Measurements from ENCODE around the gene SENP8.
A peak's percentile ranks its signal among the peaks of the same experiment; 100 is the strongest.

SENP8 gene

DNA sequence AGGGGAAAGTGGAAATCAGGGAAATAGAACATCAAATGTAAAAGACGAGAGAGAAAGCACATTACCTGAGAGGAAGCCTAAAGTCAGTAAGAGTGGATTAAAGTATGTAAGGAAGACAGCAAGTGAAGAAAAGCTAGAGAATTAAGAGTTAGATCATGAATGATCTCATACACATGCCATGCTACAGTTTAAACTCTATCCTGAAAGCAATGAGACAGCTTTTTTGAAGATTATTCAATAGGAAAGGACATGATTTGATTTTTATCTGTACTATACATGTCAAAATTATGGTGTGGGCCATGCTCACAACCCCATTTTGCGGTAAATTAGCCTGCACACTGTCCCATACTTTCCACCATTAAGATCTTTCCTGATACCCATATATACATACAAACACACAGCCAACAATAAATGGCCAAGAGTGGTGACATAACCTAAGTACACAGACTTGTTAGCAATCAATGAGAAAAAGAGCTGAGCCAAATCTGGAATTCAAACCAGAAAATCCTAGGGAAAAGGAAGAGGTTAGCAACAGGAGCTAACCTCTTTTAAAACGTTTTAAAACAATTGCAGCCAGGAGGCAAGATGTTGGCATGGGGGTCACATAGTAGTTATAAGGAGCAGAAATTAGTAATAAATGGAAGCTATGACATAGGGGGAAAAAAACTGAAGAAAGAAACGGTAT, 4.7 kb upstream of the SENP8 start:
- DNase-seq: no peak

DNA sequence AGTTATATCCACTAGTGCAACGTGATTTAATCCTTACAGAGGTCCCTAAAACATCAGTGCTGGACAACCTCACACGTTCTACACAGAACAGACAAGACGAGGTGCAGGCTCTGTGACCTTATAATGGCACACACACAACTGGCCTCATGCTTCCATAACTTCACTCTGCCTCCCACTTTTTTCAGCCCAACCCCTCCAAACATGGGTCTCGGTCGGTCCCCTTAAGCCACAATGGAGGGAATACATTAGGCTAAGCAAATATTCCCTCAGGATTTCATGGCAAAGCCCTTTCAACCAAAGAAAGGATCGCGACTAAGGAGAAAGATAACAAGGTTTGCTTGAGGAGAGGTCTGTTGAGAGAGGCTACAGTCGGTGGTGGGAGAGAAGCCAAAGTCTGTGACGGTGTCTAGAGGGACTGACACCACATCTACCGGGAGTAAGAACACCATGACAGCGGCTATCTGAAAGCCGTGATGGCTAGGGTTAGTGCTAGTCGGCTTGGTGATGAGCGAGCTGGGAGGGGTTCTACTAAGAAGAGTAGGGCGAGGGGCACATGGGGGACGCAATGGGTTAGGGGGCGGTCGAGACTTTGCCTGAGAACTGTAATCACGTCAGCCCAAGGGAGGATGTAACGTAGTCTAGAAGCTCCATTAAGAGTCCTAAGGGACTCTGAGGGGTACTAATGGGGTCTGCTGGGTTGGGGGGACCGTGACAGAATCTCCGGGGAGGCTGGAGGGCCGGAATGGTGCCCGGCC, 1.3 kb upstream of the SENP8 start:
- DNase-seq: peak; percentile 6 to 23 (median 19)

DNA sequence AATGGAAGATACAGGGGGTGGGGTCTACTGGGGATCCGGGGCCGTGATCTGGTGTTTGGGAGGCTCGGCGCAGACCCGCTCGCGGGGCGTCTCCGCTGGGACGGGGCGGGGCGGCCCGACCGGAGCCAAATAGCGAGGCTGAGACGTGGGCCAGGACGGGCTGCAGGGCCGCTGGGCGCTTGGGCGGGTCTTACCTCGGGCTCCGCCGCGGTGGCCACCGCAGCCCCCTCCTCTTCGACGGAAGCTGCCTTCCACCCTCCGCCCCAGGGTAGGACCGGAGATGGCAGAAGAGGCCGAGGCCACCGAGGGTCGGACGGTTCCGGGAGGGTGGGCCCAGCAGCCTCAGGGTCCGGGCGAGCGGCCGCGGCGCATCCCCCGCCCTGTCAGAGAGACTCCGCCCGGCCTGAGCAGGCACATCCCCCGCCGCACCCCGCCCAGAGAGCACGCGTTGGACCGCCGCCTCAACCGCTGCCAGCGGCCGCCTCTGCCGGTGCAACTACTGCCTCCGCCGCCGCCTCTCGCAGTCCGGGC, 652 bp upstream of the SENP8 start:
- DNase-seq: peak; percentile 84 to 93 (median 88)

- no peak for DNase-seq
Observed at GRCh38 chr15:72124218-72124617, 6.0 kb downstream of the SENP8 start.

GRCh38 chr15:72127724-72128322, 9.6 kb downstream of the SENP8 start:
- DNase-seq: no peak

DNA sequence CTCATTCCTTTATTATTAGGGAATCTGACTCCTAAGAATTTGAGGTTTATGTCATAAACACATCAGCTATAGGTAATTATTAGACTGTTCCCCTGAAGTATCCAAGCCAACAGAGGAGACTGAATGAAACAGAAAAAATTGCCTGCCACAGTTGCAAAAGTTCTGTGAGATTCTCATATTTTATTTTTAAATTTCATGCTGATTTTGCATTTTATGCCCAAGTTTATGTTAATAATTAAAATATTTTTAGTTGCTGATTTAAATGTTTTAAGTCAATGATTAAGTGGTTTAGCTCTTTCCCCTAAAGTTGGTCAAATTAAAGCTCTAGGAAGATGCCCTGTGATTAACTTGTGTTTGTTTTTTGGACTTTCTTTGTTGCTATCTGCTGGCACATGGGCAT, 10.2 kb downstream of the SENP8 start:
- no peak for DNase-seq

DNA sequence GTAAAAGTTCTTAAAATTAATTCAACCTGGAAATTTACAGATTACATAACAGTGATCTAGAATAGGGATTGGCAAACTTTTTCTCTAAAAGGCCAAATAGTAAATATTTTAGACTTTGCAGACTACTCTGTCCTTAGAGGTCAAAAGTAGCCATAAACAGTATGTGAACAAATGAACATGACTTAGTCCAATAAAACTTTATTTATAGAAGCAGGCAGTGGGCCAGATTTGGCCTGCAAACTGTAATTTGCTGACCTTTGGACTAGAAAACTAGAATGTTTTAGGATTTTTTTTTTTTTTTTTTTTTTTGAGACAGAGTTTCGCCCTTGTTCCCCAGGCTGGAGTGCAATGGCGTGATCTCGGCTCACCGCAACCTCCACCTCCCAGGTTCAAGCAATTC, 12.1 kb downstream of the SENP8 start:
- DNase-seq: no peak

DNA sequence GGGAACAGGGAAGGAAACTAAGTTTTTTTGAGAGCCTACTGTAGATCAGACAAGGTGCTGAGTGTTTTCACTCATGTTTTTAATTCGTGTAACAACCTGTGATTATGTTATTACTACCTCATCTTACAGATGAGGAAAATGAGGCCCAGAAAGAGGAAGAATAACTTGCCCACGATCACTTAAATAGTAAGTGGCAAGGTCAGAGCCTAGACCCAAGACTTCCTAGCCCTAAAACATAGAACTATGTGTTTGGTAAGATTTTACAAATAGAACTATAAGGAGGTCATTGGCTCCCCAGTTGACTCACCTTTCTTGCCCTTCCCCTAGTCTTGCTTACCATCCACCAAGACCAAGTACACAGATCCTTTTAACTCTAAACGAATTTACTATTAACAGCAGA, 13.7 kb downstream of the SENP8 start:
- DNase-seq: peak in 1 of 4 experiments; percentile 11

DNA sequence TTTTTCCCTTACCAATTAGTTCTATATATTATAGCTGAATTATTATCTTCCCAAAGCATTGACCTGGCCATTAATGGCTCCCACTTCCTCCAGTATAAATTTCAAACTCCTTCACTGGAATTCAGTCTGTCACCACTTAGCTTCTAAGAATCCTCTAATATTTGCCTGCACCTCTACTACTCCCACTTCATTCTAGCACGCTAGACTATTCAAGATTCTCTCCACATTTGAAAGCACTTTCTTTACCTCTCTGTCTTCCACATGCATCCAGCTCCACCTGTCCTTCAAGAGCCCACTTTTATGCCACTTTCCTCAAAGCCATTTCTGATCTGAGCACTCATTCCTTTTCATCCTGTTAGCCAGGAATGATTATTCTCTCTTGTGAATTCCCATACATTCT, 15.0 kb downstream of the SENP8 start:
- DNase-seq: no peak

- DNase-seq: no peak
Observed at GRCh38 chr15:72135719-72136118, 17.5 kb downstream of the SENP8 start.

- no peak for DNase-seq
Observed at GRCh38 chr15:72136170-72137051, 18.2 kb downstream of the SENP8 start.

GRCh38 chr15:72139667-72140066, 21.5 kb downstream of the SENP8 start:
- DNase-seq: no peak

DNA sequence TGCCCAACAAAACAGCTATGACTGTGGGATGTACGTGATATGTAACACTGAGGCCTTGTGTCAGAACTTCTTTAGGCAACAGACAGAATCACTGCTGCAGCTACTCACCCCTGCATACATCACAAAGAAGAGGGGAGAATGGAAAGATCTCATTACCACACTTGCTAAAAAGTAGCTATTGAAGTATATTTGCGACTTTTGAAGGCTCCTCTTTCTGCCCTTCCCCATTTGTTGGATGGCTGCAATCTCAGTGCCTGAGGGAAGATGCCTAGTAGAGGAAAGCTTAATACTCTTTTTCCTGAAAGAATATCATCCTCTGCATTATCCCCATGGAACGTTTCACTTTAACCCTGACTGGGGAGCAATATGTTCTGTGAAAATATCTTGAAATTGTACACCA, 21.9 kb downstream of the SENP8 start:
- no peak for DNase-seq

- no peak for DNase-seq
Observed at GRCh38 chr15:72141171-72142084, 23.2 kb downstream of the SENP8 start.

- no peak for DNase-seq
Observed at GRCh38 chr15:72146221-72146620, 28.0 kb downstream of the SENP8 start.

DNA sequence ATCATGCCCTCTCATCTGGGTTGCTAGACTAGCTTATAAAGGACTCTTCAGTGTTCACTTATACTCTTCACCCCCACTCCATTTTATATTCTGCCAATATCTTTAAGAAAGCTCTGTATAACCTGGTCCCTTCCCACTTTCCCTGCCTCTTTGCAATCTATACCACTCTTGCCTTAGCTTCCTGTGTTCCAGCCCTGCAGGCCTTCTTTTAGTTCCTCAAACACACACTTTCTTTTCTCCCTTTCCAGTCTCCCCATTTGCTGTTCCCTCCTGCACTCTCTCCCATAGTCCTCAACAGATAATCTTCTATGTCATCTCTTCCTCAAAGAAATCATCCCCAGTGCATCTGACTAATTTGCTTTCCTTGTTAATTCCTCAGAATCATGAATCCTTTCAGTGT, 28.7 kb downstream of the SENP8 start:
- DNase-seq: peak in 1 of 4 experiments; percentile 8

DNA sequence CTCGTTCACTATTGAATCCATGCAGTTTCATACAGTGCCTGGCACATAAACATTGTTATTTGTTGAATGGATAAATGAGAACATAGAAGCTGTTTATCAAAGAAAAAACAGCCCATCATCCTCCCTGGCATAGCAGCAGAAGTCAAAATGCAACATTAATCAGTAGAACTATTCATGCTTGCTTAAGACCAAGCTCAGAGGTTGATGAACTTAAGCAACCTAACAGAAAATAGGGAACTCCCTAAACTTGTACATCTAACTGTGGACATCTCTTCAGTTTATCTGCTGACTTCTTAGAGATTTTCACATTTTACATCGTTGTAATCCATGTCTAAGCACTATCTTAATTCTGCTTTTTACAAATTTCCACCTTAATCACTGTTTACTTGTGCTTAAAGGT, 29.2 kb downstream of the SENP8 start:
- peak in 3 of 4 experiments; percentile 5 to 55 (median 53) for DNase-seq

- no peak for DNase-seq
Observed at GRCh38 chr15:72153269-72154000, 35.2 kb downstream of the SENP8 start.

DNA sequence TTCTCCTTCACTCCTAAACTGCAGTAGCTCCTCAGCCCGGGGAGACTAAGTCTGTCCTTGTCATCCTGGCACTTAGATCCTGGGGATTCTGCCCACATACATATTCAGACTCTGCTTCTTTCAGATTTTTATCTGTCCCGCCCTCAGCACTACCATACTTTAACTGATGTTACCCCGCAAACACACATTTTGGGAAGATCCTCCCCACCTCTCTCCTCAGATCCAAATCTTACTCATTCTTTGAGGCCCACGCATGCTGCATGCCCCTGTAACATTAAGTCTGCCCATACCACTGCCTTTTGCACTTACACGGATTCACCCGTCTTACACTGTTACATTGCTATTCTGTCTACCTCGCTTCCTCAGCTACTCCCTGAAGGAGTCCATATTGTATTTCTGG, 36.1 kb downstream of the SENP8 start:
- no peak for DNase-seq

DNA sequence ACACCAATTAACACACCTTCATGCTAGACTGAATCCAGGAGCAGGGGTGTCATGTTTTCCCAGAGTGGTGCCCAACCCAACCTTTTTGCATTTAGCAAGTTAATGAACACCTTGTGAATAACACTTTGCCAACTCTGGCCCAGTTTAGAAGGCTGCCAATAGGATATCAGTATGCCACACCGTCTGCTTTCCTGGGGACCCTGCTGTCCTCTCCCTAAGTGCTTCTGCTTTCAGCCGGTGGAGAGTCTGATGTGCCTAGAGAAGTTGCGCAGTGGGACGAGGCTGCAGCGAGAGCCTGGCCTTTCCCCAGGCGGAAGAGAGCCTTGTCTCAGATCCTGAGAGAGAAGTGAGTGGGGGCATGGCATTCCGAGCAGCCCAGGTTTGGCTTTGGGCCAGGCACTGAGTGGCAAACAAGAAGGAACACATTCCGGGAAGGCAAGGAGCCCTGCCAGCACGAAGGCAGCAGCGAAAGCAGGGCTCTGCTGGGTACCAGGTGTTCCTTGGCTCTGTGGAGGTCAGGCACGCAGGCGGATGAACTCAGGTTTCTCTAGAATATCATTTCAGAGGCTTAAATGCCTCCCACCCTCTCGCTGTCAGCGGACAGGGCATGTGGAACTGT, 36.9 kb downstream of the SENP8 start:
- DNase-seq: peak in 3 of 4 experiments; percentile 16 to 36 (median 28)
